Anterior cingulate cortex (tissue), 58 donors: Measurements from ENCODE around the gene IL6ST.
"Not testable (repeated sequence)": the region's sequence is repeated elsewhere in the genome, so short reads cannot be mapped to it uniquely, and the experiment has no call there.

Experiments used
- DNase-seq, 58 donors: peaks; one replicate each; lab custom pipeline; 2025; lab: John Stamatoyannopoulos, UW

The IL6ST gene

DNA sequence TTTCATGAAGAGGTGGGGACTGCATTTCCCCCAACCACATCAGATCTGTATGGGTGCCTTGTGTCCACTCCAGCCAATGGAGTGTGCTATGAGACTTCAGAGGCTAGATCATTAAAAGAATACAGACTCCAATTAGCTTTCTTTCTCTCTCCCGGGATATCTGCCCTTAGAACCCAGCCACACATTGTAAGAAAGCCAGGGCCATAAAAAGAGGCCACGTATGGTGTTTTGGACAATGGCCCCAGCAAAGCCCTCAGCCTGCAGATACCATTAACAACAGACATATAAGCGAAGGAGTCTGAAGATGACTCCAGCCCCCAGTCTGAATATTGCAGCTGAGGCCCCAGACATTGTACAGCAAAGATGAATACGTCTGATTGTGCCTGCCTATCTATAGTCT is 21.5 kb downstream of the IL6ST start:
- no peak for DNase-seq

DNA sequence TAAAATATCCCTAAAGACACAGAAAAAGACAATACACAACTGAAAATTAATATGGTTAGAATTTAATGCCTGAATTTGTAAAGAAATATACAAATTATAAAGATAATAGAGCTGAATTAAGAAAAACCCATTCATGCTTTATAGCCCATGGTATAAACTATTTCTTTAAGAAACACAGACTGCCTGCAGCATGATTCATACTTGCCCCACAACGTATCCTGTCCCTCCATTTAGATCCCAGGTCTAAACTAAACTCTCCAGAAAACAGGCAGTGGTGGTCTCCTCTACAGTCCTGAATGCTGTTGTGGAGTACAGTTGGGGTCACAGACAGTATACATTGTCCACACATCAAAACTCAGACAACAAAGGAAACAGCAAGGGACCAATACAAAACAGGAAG is 24.8 kb downstream of the IL6ST start:
- DNase-seq = no peak

DNA sequence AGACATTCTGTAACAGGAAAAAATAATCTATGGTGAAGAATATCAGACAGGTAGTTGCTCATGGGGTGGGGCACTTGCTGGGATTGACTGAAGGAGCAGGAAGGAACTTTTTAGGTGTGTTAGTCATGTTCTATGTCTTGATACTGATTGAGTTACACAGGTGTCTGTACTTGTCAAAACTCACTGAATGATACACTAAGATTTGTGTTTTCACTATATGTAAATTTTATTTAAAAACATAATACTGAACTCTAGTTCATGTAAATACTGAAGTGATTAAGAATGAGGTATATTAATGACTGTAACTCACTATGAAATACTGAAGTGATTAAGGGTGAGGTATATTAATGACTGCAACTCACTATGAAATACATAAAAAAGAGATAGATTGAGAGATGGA is 28.5 kb downstream of the IL6ST start:
- no peak for DNase-seq

DNA sequence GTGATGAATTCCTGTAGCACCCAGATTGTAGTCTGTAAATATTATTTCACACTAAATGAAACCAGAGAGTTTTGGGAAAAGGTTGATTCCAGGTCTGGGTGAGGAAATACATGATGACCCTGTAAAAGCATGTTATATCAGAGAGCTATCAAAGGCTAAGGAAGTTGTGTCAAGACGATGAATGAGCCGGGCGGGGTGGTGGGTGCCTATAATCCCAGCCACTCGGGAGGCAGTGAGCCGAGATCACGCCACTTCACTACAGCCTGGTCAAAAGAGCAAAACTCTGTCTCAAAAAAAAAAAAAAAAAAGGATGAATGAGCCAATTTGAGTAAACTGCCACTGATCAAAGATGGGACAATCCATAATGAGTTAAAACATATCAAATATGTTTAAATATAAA is 29.2 kb downstream of the IL6ST start:
- no peak for DNase-seq

DNA sequence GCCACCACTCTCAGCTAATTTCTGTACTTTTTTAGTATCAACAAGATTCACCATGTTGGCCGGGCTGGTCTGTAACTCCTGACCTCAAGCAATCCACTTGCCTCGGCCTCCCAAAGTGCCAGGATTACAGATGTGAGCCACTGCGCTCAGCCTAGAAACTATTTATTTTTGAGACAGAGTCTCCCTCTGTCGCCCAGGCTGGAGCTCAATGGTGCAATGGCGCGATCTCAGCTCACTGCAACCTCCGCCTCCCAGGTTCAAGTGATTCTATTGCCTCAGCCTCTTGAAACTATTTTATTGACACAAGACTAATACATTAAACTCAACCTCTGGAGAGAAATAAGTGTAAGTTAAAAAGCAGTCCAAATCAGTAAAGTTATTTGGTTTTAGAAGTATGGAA is 34.0 kb downstream of the IL6ST start:
- no peak for DNase-seq

DNA sequence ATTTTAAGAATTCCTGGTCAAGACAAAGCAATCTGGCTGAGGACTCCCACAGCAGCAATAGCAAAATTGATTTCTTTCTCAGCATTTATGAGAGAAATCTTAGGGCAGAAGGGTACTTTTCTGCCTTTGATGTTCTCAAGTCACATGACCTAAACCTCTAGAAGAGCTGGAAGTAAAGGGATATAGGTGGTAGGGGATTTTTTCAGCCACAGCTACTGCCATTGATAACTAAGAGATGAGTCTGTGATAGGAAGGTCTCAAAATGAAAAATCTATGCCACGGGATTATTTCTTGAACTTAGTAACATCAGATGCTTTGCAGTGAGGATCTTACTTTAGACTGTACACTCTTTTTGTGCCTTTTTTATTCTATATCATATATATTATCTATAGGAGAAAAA is 35.6 kb downstream of the IL6ST start:
- DNase-seq = no peak

DNA sequence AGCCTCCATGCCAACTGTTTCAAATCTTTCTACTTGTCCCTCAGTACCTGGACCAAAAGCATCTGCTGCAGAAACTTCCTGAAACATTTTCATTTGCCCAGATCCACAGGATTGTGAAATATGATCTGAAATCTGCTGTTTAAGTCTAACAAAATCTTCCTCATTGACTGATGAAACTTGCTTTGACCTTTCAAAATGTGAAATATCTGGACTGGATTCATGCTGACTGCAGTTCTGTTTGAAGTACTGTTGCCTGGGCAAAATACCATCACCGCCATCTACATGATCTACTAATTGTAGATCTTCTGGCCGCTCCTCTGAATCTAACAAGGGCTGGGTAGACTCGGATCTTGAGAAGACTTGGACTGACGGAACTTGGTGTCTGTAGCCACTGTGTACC is 53.6 kb downstream of the IL6ST start:
- DNase-seq = not testable (repeated sequence)

DNA sequence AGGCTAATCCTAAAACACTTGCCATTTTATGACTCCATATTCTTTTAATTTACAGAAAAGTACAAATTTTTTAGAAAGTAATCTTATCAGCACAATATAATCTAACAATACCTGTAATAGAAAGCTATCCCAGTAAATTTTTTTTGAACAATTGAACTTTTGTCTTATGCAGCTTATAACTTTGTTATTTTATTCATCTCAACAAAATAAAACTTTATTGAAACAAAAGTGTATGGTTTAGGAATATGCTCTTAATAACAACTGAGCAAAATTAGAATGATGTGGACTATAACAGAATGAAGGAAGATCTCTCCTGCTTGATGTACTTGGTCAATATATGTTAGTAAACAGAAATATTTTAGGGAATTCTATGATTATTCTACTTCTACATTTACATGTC is 57.2 kb downstream of the IL6ST start:
- not testable (repeated sequence) for DNase-seq

DNA sequence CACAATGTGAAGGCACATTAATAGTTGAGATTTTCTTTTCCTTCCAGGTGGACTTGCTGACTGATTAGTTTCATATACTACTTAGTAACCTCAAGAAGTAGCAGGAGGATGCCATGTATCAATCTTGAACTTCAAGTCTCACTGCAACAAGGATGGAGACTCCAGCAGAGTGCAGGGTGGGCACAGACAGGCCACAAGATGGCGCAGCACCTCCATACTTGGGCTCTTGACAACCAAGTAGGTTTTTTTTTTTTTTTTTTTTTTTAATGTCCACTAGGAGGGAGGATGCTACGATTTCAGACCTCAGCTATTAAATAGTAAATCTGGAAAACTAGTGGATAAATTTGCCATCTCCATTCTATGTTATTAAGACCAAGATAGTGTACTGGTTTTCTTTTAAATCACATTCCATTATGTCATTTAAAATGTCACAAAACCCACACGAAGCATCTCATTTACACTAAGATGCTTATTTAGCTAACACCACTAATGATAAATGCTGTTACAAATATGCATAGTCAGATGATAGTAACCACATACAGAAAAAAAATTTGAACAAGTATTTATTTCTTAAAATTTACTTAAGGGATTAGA is 58.6 kb downstream of the IL6ST start:
- peak in 52 of 58 donors; percentile 15 to 83 (median 48) for DNase-seq

DNA sequence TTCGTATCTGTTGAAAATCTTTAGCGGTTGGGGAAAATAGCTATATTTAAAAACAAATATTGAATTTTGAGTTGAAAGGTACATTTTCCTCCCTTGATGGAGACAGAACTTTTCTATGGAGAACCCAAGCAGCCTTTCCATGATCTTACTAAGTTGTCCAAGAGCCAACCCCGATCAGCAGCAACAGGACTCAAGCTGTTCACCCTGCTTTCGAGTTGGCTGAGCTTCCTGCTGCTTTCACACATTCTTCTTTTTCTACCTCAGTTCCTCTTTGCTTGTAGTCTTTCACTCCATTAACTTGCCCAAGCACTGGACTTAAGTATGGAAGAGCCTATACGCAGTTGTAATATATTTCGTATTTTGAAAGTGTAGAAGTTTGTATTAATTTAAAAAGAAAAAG is 59.4 kb downstream of the IL6ST start:
- DNase-seq = no peak

DNA sequence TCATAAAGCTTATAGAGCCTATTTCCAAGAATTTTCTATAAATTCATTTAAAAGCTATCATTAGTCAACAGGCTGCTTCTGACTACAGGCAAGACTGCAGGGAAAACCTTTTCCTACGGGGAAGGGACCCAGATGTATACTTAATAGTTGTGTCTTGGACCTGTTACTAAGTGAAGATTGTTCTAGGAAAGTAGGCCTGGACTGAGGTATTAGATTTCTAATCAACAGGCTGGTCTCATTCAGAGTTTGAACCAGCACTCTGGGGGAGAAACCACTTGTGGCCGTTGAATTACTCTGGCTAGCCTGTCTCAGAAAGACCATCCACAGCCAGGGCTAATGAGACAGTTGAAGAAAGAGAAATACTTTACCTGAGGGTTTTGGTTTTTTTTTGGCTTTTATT is 60.0 kb downstream of the IL6ST start:
- no peak for DNase-seq

DNA sequence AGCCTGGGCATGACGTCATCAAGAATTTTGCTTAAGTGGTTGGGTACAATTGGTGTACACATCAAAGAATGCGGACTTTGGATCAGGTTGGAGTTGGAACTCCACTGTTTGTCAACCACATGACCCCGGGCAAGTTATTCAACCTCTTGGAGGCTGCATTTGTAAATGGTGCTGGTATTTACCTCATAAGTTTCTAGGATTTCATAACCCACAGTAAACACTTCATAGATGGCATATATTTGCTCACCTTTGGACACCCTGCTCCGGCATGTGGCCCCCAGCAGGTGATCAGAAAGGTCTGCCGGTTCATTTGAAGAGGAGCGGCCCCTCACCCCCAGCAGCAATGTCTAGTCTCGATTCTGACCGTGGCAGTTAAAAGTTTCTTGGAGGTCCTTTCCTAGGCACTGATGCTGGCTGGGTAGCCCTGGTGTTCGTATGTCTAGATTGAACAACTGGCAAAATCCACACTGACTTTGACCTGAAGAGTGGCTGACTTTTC is 60.6 kb downstream of the IL6ST start:
- no peak for DNase-seq

DNA sequence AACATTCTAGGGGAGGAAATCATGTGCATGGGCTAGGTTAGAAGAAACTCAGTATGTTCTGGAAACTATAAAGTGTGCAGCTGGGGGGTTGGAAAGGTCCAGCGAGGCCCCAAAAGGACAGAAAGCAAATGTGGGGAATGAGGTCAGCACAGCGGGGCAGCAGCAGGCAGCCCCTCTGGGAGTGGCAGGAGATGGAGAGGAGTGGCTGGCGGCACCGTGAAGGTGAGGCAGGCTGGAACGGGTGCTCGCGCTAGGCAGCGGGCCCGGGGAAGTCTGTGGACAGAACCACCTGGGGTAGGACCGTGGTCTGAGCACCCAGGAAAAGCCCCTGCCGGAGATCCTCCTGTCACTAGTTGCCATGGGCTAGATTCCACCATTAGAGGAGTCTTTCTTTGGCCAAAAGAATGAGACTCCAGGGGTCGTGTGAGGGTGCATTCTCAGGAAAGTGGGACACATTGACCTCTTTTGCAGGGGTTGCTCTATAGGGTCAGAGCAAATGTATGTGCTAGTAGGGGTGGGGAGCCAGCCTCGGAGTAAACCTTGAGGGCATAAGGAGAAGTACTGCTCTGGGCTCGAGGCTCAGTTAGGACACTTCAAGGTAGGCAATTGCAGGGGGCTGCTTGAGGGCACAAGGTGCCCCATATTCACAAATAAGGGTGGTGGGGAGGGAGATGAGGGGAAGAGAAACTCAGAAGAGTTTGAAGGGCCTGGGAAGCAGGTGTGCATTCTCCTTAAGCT is 61.2 kb downstream of the IL6ST start:
- DNase-seq = no peak

DNA sequence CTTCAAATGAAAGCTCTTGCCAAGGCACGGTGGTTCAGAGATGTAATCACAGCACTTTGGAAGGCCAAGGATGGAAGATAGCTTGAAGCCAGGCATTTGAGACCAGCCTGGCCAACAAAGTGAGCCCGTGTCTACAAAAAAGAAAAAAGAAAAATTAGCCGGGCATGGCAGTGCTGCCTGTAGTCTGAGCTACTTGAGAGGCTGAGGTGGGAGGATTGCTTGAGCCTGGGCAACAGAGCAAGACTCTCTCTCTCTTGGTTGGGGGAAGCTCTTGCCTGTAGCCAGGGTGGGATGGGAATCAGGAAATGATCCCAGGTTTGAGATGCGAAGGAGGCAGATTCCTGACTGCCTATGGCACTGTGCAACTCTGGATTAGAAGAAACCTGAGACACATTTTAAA is 62.1 kb downstream of the IL6ST start:
- no peak for DNase-seq

DNA sequence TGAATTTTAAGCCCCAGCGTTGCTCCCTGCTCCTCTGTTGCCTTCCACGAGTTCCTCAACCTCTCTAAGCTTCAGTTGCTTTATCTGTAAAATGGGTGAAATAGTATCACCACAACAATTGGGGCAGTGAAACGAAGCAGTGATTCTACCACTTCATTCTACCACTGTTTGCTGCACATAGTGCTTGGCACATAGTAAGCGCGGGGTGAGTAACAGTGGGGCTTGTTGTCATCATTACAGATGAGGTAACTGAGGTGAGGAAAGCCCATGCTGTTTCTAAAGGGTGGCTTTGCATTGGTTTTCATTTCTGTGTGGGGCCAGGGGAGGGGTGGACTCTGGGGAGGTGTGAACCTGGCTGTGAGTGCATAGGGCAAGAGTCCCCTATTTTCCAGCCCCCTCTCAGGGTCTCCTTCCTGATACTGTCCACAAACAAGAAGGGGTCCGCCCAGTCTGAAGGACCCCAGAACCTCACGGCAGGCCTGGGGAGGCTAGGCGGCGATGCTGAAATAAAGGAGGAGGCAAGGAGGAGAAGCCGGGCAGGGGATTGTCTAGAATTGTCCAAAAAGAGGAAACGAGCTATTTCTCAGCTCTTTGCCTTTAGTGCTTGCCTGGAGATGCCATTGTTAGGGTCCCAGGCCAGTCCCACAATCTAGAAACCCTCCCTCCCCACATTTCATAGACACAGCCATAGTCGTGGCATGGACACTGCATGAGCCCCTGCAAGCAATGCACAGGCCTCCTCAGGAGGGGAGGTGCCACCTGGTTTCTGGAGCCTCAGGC is 65.6 kb downstream of the IL6ST start:
- DNase-seq = no peak

DNA sequence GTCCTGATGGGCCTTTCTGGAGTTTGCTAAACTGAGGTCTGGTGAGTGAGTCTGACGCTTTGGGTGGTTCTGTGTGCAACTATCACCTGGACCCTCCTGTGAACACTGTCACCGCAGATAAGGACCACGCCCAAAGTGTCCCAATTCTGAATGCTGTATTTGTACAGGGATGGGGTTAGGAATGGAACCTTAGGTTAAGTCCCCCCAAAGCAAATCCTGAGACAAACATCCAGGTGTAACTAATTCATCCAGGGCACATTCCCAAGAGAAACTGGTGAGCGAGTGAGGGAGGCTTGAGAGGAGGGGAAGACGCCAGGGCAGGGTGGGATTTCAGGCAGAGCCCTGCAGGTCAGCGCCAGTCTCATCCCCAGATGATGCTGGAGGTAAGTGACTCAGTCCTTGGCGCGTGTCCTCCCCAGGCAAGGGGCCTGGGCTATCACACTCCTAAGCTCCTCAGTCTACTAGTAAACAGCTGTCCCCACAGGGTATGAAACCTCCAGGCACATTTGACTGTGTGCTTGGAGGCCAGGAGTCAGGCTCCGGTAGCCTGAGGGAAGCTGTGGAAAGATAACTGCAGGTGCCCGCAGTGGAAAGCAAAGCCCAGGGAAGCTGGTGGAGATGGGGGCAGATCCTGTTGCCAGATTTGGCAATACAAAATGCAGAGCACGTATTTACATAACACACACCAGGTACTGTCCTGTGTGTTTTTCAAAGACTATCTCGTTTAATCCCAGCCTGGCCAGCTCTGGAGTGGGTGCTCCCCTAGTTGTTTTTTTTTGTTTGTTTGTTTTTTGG is 66.7 kb downstream of the IL6ST start:
- DNase-seq = no peak

DNA sequence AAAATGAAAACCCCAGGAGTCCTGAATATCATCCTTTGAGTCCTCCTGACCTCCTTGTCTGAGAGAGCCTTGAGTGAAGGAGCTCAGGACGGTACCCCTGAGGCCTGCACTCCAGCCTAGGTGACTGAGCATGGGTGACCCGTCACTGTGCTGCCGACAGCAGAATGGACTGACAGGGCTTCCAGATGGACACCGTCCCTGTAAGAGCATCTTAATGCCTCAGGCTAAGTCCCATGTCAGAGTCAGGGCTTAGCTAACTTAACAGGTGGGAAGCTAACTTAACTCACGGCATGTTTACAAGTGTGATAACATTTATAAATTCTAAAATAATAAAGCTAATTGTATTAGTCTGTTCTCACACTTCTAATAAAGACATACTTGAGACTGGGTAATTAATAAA is 68.3 kb downstream of the IL6ST start:
- DNase-seq = no peak

DNA sequence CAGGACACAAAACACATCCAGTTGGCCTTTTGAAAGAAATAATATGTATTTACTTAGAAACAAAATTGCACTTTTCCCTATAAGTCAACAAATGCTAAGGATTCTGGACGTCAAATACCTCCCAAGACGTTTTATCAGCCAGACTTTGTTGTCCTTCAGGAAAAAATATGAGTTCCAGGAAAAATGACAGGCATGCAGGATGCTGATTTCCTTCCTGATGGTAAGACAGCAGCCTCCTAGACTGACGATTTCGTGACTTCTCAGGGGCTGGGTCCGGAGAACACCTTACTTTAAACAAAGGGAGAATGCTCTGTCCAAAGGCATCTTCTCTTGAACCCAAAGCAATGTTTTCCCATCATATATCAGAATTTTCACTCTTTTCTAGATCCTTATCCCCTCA is 69.1 kb downstream of the IL6ST start:
- DNase-seq = no peak

DNA sequence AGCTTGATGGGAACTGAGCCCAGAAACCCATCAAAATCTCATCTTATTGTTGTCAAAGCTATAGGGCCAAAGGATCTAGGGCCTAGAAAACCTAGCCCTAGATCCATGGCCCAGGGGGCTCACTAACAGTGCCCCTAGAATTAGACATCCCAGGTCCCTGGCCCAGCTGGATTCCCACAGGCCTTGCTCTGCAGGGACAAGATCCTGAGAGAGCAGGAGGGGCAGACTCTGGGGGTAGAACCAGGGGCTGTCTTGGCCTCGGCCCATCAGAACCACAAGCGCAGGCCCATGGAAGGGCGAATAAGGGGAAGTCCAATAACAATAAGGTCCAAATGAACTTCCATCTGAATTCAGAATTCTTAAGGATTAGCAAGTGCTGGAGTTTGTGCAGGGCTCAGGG is 69.6 kb downstream of the IL6ST start:
- no peak for DNase-seq

DNA sequence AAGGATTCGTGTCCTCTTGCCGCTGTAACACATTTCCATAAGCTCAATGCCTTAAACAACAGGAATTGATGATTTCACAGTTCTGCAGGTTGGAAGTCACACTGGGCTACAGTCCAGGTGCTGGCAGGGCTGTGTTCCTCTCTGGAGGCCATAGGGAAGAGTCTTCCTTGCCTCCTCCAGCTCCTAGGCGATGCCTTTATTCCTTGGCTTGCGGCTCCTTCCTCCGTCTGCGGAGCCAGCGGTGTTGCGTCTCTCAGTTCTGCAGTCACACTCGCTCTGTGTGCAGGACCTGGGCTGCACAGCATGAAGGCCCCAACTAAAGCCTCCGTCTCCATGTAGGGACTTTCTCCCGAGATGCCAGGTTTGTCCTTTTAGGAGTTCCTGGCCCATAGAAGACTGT is 70.0 kb downstream of the IL6ST start:
- DNase-seq = no peak
